Measurements from ENCODE around the gene CEP170.
A peak's percentile ranks its signal among the peaks of the same experiment; 100 is the strongest.
"Not testable (repeated sequence)": the region's sequence is repeated elsewhere in the genome, so short reads cannot be mapped to it uniquely, and the experiment has no call there.

Gene CEP170

DNA sequence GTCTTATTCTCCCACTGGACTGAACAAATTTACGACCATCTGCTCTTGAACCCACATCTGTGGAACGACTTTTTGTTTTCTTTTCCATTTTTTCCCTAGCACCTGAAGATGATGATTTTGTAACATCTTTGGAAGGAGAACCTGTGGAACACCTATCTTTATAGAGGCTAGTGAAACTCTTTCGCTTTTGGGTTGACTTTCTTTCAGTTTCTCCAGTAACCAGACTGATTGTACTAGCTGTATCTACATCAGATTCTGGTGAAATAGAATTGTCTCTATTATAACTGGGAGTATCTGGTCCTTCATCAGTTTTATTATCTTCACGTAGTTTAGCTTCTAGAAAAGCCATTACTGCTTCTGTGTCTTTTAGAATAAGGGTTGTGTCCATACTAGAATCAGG lies 90.2 kb downstream of the CEP170 start:
- DNase-seq, result not testable (repeated sequence)

DNA sequence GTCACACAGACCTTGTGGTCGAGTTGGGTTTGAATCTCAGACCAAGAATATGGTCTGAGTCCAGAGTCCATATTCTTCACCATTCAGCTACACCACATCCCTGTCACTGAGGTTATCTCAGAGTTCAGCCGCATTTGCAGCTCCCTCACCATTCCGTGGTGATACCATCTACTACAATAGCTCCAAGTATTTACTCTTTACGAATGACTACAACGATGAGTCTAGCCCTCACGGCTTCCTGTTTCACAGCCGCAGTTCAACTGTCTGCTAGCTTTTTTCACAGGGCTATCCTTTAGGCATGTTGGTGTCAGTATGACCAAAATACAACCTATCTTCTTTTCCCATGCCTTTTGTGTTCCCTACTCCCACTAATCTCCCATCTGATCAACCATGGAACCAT lies 104.2 kb downstream of the CEP170 start:
- DNase-seq, result not testable (repeated sequence)

DNA sequence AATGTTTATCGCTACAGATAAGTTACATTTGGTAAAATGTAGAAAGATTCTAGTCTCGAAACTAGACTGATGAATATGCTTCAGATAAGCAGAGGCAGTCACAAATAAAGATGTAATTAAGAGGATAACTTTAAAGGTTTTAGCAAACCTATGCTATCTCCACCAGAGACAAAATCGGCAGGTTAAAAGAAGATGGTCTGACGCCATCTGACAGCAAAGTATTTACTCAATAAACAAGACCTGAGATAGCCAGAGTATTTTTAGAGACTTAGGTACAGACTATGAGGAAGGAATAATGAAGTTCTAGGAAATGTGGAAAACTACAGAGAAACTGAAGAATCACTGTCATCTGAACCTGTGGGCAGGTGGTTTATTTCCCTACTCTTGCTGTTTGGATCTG lies 106.0 kb downstream of the CEP170 start:
- DNase-seq, result not testable (repeated sequence)

DNA sequence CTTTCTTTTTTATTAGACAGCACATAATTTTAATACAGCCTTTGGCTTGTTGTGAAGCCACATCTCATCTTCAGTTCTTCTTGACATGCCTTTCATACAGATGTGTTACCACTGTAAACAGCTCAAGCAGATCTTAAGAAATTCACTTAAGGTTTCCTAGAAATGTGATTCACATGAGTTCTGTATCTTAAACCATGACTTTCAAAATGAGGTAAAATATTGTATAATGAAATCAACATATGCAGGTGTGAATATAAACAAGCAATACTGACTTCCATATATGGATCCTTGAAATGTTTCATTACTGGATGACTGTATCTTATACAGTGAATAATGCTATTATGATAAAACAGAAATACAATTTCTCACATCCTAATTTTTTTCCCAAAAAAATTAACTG lies 107.7 kb downstream of the CEP170 start:
- not testable (repeated sequence) for DNase-seq

DNA sequence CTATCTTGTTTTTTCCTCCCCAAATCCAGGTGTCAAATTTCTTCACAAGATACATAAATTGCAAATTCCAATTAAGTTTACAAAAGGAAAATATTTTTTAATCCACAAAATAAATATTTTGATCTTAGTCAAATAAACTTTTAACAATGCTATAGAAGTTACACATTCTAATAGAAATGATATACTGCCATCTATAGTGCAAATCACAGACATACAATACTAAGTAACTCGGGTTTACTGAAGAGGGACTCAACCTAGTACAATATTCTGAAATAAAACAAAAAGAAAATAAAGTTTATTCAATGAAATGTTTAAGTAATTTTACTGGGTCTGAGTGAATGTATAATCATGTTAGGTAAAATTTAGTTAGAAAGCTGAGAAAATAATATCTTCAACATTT lies 114.6 kb downstream of the CEP170 start:
- not testable (repeated sequence) for DNase-seq

DNA sequence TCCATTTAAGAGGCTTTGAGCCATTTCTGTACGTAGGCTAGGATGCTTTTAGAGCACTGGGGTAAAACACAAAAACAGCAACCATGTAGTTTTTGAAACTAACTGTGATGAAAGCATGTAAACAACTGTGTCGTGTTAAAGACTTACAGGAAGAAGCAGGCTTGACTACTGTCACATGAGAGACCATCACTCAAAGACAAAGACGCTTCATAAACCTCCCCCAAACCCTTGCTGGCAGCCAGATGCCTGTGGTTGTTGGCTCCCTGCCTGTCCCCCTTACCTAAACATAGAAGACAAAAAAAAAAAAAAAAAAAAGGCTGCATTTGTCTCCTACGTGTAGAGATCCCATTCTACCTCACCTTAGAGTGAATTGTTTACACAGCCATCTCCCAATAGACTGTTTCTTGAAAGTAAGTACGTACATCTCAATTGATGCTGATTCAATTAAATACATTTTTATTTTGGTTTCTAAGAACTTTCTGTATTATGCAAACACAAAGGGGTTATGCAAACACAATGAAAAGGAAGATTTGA lies 132.1 kb downstream of the CEP170 start:
- DNase-seq, result not testable (repeated sequence)

DNA sequence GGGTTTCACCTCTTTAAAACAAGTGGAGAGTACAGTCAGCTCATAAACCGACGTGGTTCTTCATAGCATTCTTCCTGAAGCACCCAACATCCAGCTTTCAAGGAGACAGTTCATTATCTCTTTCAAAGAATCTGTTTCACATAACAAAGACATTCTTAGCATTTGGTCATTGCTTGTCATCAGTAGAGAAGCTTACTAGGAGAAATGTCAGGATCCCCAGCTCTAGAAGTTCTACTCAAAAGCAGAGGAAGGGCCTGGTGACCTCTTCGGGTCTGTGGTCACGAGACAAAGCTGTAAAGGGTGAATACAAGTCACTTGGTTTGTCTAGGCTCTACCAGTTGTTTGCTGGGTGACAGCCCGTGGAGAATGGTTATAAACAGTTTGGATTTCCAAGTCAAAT lies 133.1 kb downstream of the CEP170 start:
- DNase-seq, result not testable (repeated sequence)

DNA sequence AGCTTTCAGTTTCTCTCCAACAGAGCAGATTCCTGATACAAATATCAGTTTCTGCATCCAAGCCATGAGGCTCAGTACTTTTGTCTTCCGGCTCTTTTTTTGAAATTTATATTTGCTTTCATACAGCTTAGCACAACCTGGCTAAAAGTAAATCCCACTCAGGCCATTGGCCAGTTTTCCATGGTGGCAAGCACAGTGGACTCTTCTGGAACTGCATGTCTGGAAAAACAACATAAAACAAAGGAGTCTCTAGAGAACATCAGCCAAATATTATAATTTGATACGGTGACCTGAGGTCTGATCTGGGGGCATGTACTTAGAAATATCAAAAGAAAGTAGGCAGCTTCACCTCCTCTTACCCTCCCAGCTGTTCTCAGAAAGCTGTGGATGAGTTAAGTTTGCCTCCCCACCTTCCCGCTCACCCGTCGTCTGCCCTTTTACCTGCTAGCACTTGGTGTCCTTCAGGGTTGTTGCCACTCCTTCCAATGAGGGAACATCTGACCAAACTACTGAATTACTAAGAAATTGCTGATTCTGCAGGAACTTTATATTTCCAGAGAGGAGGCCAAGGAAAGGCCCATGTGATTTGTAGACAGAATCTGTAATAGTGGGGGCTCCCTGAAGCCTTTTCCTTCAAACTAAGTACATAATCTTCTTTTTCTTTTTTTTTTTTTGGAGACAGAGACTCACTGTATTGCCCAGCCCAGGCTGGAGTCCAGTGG lies 136.3 kb downstream of the CEP170 start:
- not testable (repeated sequence) for DNase-seq

DNA sequence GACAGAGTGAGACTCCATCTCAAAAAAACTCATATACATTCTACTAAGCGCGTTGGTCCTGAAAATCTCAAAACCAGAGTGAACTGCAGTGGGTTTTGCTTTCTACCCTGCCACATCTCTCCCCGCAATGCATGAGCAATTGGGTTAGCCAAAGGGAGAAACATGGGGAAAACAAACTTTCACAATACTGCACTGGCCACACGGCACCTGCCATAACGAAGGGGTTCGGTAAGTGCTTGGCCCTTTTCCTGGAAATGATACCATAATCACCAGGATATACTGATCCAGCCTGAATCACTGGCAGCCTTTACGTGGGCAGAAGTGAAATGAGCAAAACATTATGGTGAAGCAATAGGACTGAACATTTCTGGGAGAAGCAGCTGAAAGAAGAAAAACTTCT lies 138.9 kb downstream of the CEP170 start:
- DNase-seq, result not testable (repeated sequence)

DNA sequence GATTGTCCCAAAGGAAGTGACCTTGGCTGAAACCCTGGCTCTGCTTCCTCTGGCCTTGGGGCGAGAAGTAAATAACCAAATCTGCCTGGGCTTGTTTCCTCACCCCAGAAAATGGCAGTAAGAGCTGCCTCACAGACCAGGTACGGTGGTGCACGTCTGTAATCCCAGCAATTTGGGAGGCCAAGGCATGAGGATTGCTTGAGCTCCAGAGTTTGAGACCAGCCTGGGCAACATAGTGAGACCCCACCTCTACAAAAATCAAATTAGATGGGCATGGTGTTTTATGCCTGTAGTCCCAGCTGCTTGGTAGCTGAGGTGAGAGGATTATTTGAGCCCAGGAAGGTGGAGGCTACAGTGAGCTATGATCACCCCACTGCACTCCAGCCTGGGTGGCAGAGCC lies 140.3 kb downstream of the CEP170 start:
- not testable (repeated sequence) for DNase-seq

DNA sequence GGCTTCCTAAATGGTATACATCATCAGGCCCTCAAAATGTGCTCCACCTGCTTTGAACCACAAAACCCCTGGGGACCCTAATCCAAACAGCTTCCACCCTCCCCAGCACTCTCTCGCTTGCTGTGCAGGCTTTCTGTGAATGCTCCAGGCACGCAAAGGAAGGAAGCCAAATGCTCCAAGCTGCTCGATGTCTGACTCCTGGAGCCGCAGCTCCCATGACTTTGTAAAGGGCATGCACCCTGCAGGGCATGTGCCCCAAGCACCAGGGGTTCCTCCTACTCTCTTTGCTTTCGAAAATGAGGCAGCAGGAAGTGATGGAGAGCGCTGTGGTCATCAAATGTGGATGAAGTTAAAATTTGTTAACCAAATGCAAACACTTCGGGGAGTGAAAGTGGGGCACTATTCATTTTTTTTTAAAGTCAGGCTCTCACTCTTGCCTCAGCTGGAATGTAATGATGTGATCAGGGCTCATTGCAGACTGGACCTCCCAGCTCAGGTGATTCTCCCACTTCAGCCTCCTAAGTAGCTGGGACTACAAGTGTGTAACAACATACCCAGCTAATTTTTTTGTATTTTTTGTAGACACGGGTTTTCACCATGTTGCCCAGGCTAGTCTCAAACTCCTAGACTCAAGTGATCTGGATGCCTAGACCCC lies 140.9 kb downstream of the CEP170 start:
- peak; percentile 18 to 20 for DNase-seq

DNA sequence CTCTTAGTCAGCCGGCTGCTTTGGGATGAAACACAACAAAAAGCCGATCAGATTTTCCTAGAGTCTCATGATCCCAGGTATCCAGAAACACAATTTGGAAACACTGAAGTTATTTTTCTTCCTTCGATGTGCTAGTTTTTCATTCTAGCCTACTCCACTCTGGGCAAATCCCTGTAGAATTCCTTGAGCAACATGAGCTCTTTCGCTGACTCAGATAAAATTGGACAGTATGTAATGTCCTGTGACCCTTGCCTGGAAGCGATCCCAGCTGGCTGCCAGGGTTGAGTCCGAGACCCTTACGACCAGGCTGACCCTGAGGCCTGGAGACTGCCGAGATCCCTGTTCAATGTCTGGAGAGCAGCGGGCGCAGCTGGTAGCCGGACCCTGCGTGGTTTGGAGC lies 147.9 kb downstream of the CEP170 start:
- not testable (repeated sequence) for DNase-seq

DNA sequence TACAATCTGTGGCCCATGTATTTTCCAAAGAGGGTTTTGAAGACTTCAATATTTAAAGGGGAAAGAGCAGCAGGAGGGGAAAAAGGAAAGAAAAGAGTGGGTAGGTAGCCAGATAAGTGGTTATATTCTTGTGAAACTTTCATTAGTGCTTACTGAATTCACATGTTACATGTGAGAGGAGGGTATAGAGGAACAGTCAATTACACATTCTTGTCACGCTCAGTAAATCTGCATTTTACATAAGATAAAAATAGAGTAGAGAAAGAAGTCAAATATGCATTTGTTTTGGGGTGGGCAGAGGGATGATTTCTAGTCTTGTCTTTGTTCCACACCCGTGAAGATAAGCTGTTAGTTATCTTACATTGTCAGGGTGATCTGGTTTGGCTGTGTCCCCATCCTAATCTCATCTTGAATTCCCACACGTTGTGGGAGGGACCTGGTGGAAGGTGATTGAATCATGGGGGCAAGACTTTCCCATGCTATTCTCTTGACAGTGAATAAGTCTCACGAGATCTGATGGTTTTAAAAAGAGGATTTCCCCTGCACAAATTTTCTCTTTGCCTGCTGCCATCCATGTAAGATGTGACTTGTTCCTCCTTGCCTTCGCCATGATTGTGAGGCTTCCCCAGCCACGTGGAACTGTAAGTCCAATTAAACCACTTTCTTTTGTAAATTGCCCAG lies 149.3 kb downstream of the CEP170 start:
- not testable (repeated sequence) for DNase-seq

DNA sequence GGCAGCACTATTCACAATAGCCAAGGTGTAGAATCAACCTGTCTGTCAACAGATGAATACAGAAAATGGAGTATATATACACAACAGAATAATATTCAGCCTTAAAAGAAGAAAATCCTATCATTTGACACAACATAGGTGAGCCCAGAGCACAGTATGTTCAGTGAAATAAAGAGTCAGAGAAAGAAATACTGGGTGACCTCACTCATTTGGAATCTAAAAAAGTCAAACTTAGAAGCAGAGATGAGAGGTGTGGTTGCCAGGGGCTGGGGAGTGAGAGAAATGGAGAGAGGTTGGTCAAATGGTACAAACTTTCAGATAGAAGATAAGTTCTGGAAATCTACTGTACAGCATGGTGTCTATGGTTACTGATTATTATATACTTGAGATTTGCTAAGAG lies 150.0 kb downstream of the CEP170 start:
- not testable (repeated sequence) for DNase-seq

DNA sequence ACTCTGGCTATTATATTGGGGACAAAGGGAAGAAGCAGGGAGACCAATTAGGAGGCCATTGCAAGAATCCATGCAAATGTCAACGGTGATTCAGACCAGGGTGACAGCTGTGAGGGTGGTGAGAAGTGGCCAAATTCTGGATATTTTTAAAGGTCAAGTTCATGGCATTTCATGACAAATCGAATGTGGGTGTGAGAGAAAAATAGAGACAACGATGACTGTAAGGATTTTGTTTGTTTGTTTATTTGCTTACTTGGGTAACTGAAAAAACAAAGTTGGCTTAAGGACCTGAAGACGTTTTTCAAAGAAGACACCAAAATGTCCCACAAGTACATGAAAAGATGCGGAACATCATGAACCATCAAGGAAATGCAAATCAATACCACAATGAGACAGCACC lies 150.6 kb downstream of the CEP170 start:
- not testable (repeated sequence) for DNase-seq

DNA sequence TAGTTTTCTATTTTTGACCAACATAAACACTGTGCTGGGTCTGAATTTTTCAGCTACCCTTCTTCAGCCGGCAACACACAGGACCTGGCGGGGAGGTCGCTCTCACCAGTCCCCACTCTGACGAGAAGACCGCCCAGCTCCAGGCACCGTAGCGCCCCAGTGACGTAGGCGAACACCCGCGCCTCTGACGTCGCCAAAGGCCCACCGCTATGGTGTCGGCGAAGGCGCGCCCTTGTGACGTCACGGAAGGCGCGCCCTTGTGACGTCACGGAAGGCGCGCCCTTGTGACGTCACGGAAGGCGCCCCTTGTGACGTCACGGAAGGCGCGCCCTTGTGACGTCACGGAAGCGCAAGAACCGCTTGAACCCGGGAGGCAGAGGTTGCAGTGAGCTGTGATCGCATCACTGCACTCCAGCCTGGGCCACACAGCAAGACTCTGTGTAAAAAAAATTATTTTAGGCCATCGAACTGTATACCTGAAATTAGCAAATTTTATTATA lies 153.5 kb downstream of the CEP170 start:
- DNase-seq, result peak; percentile 83 to 85

DNA sequence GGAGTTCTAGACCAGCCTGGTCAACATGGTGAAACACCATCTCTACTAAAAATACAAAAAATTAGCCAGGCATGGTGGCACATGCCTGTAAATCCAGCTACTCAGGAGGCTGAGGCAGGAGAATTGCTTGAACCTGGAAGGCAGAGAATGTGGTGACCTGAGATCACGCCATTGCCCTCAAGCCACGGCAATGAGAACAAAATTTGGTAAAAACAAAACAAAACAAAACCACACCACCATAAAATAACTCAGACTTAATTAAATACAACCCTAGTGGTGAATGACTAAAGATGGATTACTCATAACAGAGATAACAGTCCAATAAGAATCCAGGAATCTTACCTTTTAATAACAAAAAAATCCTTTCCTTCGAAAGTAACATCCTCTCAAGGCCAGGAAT lies 167.7 kb downstream of the CEP170 start:
- not testable (repeated sequence) for DNase-seq

Measured in activated T-cell treated with anti-CD3 and anti-CD28 coated beads, Interleukin-2, amount 50 U/mL, for 48 hours (primary cell).